Mesenteric fat pad (tissue), 1 donor: ENCODE results near the gene NR1I3. TPM values are rescaled to one million over a fixed set of nuclear protein-coding genes. Genes with fewer than 3 reads are reported as not detected.

ENCODE experiments used
- DNase-seq: peaks from one replicate; pipeline ENCODE4 v3.0.0-alpha.2; 2020; ENCODE audit warnings: low spot score
- total RNA-seq: library from RNA; stranded (reverse); fragmentation: NEBNext Ultra II Directional; extraction: Animal tissue kit (Norgen Biotek cat#: 25700); gene quantifications from one replicate; pipeline ENCODE4 v1.2.1, GENCODE V29; 2021
- donor health status: DM: yes; HTN: yes; CAD: no.

The NR1I3 gene
- total RNA-seq, 1 donor from 2014 or later = not detected

- no peak for DNase-seq
Measured at GRCh38 chr1:161219078-161219892, 18.7 kb downstream of the NR1I3 start.

DNA sequence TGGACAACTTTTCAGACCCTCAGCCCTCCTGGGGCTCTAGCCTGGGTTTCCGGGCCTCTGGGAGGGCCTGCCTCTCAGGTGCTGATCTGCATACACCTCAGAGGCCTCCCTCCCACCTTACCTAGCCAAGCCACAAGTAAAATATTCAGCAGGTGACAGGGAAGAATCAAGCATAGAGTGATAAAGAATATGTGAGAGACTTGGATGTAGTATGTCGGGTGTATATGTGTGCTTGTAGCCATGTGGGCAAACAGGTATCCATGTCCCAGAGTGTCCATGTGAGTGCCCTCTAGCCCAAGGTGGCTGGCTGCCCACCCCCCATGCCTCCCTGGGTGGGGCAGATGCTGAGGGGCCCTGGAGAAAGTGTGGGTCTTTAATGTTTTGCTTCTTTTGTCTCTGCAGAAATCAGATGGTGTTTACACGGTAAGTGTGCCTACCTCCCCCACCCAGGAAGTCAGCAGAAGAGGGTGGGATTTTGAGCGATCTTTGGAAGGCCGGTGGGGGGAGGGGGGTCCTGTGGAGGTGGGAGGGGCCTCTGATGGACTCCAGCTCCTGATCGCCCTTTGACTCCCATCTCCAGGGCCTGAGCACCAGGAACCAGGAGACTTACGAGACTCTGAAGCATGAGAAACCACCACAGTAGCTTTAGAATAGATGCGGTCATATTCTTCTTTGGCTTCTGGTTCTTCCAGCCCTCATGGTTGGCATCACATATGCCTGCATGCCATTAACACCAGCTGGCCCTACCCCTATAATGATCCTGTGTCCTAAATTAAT, 19.5 kb downstream of the NR1I3 start:
- DNase-seq = no peak

GRCh38 chr1:161217831-161218230, 20.2 kb downstream of the NR1I3 start:
- DNase-seq = no peak

- no peak for DNase-seq
Measured at GRCh38 chr1:161216945-161217712, 20.9 kb downstream of the NR1I3 start.

- no peak for DNase-seq
Measured at GRCh38 chr1:161215076-161215475, 22.9 kb downstream of the NR1I3 start, which contains the start of gene FCER1G. TSS of gene FCER1G (plus strand) at chr1:161215295. CDS start at chr1:161215322, 27 bp downstream.

DNA sequence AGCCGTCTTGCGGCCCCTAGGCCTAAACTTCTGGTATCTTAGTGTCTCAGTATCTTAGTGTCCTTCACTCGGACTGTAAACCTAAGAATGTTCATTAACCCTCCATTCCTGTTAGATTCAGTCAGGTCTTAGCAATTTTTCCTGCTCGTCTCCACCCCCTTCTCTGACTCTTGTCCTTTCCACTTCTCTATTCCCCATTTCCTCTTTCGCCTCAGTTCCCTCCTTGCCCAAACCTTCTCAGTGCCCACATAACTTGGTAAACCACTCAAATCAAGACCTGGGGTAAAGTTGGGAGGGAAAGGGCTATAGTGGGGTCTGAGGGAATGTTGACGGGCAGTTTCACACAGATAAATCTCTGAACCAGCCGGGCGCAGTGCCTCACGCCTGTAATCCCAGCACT, 23.6 kb downstream of the NR1I3 start:
- DNase-seq = no peak

DNA sequence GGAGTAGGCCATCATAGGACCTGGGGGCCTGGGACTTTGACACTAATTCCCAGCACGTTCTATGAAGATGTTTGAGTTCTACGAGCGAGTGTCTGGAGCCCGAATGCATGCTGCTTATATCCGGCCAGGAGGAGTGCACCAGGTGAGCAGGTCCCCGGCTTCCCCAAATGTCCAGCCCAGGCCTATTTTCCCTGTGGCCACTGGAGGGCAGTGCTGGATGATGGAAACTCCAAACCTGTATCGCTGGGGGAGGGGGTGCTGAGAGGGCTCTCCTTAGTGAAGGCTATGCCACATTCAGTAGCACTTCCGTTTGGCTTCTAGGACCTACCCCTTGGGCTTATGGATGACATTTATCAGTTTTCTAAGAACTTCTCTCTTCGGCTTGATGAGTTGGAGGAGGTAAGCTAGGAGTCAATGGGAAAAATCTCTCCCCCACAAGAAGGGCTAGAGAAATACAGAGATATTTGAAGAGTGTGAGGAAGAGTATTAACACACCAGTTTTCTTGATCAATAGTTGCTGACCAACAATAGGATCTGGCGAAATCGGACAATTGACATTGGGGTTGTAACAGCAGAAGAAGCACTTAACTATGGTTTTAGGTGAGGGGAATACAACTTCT, 28.1 kb downstream of the NR1I3 start:
- no peak for DNase-seq

DNA sequence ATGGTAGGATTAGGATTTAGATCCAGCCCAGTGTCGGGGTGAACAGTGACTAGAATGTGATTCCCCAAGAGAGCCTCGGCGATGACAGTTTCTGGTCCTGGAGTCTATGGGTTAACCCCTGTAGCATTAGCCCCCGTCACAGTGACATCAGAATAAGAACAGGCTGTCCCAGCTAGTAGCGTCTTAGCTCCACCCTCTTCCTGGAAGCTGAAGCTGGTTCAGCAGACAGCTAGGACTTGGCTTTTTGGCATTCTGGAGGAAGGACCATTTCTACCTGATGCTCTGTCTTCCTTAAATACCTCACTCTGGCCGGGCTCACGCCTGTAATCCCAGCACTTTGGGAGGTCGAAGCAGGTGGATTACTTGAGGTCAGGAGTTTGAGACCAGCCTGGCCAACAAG, 30.8 kb downstream of the NR1I3 start:
- DNase-seq = no peak

DNA sequence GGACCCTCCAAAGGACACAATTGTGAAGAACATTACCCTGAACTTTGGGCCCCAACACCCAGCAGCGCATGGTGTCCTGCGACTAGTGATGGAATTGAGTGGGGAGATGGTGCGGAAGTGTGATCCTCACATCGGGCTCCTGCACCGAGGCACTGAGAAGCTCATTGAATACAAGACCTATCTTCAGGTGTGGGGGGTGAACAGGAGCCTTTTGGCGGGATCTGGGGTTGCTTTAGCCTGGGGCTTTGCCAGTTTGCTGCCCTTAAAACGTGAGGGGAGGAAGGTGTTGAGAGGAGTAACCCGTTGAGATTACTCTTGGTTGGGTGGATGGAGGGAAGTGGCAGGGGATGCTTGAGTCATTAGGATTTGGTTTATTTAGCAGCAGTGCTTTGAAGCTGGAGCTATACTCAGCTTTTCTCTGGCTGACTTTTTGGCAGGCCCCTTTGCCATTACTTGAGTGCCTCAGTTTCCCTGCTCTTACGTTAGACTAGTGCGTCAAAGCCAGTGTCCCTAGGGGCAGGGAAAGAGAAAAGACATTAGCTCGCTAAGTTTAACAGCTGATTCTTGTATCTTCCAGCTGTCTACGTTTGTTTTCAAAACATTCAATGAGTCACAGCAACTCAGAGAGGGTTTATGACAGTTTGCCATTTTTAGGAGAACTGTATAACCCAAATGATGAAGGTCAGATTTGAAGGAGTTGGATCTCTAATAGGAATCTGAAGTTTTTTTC, 31.4 kb downstream of the NR1I3 start:
- DNase-seq = no peak

DNA sequence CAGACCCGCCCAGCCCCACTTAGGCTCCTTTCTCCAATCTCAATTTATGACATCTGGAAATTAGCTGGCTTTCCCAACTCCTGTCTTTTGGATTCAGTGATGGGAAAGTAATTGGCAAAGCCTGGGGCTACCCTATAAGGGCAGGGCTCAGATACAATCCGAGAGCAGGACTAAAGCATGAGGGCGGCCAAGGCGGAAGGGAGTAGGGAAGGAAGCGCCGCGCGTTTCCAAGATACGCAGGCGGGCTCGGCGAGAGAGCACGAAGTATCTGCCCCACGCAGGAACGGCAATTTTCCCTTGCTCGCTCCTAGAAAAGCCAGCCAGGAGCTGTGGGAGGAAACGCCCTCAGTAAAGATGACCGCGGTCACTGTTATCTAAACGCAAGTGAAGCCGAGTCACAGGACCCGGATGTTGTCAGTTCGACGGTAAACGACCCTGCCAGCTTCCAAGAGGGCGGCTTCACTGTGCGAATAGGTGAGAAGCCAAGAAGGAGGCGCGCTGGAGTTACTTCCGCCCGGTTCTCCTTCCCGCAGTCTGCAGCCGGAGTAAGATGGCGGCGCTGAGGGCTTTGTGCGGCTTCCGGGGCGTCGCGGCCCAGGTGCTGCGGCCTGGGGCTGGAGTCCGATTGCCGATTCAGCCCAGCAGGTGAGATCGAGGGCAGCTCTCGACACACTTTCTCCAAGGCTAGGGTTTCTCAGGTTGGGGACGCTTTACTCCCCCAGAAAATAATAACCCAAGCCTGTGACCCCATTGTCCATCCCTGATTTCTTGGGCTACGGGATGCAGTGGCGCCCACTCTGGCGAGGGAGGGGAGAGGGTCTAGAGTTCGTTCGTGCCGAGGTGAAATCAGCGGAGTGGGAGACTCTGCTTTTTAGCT, 35.9 kb downstream of the NR1I3 start, which contains the start of gene NDUFS2:
TSS of gene NDUFS2 (plus strand) at position 532 of the 877 bp plus-strand sequence. CDS start at position 551, 19 bp downstream.
- DNase-seq = peak; percentile 97

GRCh38 chr1:161200992-161201835, 36.8 kb downstream of the NR1I3 start:
- DNase-seq = no peak

DNA sequence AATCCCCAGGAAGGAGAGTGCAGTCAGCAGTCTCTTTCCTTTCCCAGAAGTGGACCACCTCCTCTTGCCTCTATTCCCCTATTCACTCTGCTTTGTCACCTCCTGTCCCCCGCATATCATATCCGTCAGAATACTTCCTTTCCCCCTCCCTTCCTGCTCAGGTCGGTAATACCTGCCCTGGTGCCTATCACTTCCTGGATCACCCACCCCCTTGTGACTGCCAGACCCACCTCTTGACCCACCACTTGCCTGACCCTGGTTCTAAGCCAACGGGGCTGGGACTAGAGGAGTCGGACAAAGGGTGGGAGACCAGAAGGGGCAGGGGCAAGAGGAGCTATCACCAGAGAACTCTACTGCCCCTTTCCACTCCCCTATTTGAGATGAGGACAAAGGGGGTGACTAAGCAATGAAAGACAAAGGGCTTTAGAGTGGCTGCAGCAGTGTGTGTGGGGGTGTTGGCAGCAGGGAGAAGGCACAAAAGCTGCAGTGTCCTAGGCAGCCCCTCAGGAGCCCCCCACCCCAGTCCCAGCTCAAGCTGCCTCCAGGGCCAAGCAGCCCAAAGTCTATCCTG, 37.5 kb downstream of the NR1I3 start:
- DNase-seq = no peak

- no peak for DNase-seq
Measured at GRCh38 chr1:161199506-161200139, 38.4 kb downstream of the NR1I3 start.

GRCh38 chr1:161198897-161199431, 39.0 kb downstream of the NR1I3 start, which contains the start of gene ADAMTS4:
TSS of gene ADAMTS4 (minus strand) at chr1:161199054. CDS start at chr1:161198627, 427 bp downstream.
- DNase-seq = no peak

DNA sequence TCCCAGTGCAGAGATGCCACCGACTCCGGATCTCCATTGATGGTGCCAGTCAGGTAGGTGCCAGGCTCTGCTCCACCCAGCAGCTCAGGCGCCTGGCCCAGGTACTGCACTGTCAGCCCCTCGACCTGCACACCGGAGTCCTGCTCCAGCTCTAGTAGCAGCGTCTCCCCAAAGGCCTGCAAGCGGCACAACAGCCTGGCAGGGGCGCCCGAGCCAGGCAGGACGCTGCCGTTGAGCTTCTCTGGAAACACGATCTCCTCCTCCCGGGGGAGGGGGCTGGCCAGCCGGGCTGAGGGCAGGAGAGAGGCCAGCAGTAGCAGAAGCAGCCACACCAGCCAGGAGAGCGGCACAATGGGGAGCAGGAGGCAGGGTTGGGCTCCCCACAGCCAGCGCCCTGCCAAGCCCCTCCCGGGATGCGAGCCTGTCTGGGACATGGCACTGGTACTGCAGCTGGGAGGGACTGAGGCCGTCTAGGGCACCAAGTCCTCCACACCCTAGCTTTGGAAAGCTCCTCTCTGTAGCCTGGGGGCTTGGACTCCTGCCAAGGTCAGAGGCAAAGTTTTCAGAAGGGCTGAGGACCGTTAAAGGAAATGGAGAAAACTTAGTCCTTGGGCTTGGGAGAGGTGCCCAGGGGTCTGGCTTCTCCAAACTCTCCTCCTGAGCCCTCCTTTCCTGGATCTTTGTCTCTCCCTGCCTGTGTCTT, 39.7 kb downstream of the NR1I3 start:
- DNase-seq = no peak

DNA sequence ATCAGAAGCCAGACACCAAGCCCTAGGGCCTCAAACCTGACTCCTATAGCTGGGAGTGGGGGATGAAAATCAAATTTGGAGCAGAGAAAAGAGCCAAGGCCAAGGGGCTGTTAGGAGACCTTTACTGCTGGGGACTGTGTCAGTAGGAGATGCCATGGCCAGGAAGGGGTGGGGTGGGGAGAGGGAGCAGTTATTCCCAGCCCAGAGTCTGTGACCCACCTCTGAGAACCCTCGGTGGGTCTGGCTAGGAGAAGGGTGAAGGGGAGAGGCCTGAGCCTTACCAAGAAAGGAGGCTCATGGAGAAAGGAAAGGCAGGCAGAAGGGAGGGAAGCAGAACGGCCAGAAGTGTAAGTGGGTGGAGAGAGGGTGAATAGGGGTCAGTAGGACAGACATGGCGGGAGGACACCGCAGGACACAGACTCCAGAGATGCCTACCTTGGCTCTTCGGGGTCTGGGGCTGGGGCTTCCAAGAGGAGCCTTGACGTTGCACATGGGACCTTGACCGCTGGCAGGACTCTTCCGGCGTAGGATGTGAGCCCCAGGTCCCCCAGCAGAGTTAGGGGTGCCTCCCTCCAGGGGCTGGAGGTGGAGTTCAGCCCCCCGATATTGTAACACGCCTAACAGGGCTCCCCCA, 40.3 kb downstream of the NR1I3 start:
- no peak for DNase-seq
